Kidney (tissue), 14 donors: Measurements from ENCODE around the gene P4HTM. TPM values are rescaled to one million over a fixed set of nuclear protein-coding genes. Genes with fewer than 3 reads are reported as not detected.

Experiments used
- DNase-seq, 5 donors: peaks; one replicate each; pipeline ENCODE4 v3.0.0-alpha.2; 2013 to 2020
- FAIRE-seq: peaks from 2 replicates; lab custom pipeline; 2012; peaks lifted over from hg19 to GRCh38; lab: Jason Lieb, UNC
- H3K27ac ChIP-seq, 2 donors: one replicate each; pipeline ENCODE4 v1.7.0; 2013; ENCODE audit warnings: low read depth in 2 of 2, low read length in 2 of 2, inconsistent platforms in 1 of 2
- H3K27me3 ChIP-seq: one replicate; pipeline ENCODE4 v1.7.1; 2013; ENCODE audit warnings: low read length, inconsistent platforms; ENCODE audit not compliant: control insufficient read depth, insufficient read depth
- H3K36me3 ChIP-seq, 3 donors: one replicate each; pipeline versions ENCODE4 v1.7.0 to v1.7.1; 2013; ENCODE audit warnings: low read length in 3 of 3, control low read depth in 1 of 3, inconsistent platforms in 1 of 3; ENCODE audit not compliant: insufficient read depth in 3 of 3, control insufficient read depth in 2 of 3
- H3K4me1 ChIP-seq, 3 donors: one replicate each; pipeline versions ENCODE4 v1.7.0 to v1.7.1; 2013; ENCODE audit warnings: low read length in 3 of 3, inconsistent platforms in 1 of 3, low read depth in 1 of 3; ENCODE audit not compliant: control insufficient read depth in 2 of 3, insufficient read depth in 2 of 3
- H3K4me3 ChIP-seq, 3 donors: one replicate each; pipeline versions ENCODE4 v1.7.0 to v1.8.1; 2013; ENCODE audit warnings: low read length in 3 of 3, control low read depth in 1 of 3, inconsistent platforms in 1 of 3
- H3K9ac ChIP-seq, 3 donors: one replicate each; pipeline versions ENCODE4 v1.7.0 to v1.7.1; 2013; ENCODE audit warnings: low read length in 3 of 3, control low read depth in 1 of 3, inconsistent platforms in 1 of 3
- H3K9me3 ChIP-seq, 3 donors: one replicate each; pipeline versions ENCODE4 v1.7.0 to v1.7.1; 2013; ENCODE audit warnings: low read length in 3 of 3, control low read depth in 1 of 3, inconsistent platforms in 1 of 3; ENCODE audit not compliant: control insufficient read depth in 2 of 3, insufficient read depth in 1 of 3
- intact Hi-C: fragments of 100-400 bp; cut with DNase I; formaldehyde crosslinking; loops from one replicate; pipeline ENCODE4 v1.11.1; 2022
- polyA plus RNA-seq: library from polyadenylated mRNA; stranded (reverse); fragments of 350-450 nt; fragmentation: Illumina TruSeq; extraction: RNeasy Lipid Tissue Mini Kit (QIAGEN cat#74804); gene quantifications from one replicate; pipeline ENCODE4 v1.2.3, GENCODE V29; 2014; ENCODE audit warnings: low read depth, low replicate concordance; ENCODE audit not compliant: insufficient read depth
- total RNA-seq: library from RNA; stranded (reverse); fragmentation: NEBNext Ultra II Directional; extraction: Animal tissue kit (Norgen Biotek cat#: 25700); gene quantifications from one replicate; pipeline ENCODE4 v1.2.1, GENCODE V29; 2021
- TF ChIP-seq, protein P1 (sequence below): IDR thresholded peaks from 3 replicates; pipeline ENCODE4 v1.5.1; 2012; ENCODE audit warnings: mild to moderate bottlenecking, moderate library complexity, borderline replicate concordance; ENCODE audit not compliant: insufficient read depth; ENCODE audit errors: extremely low read depth
- donor health status: control.
- donor health status: control.
- donor health status: control.
- donor health status: control.
- donor health status: control.
- donor health status: DM: yes; HTN: yes; CAD: no.
- donor health status: Normal renal cell carcinoma (clear cell type).

P4HTM gene
- total and polyA plus RNA-seq, 2 donors from 2014 or later, result 63.7 to 72.6 TPM

DNA sequence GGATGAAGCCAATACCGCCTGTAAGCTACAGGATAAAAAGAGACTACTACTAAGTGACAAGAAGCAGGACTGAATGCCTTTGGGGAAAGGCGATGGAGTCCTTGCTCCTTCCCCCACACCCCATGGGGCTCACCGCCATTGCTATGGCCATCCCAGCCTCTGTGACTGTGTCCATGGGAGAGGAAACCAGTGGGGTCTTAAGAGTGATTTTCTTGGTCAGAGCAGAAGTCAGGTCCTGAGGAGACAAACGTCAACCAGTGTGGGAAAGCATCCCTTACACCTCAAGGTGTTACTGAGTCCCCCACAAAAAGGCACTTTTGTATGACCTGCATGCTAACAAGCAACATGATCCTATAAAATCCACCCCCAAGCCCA, 38.2 kb downstream of the P4HTM start:
- peaks cover 18 to 67% (median 42%) of the 10 kb centered on the region in 3 donors for H3K36me3 ChIP-seq
- peak overlapping the region; percentile 65 to 96 (median 82) for H3K9ac ChIP-seq
- intact Hi-C loops, result no loop called here
- TF ChIP-seq, protein P1, sequence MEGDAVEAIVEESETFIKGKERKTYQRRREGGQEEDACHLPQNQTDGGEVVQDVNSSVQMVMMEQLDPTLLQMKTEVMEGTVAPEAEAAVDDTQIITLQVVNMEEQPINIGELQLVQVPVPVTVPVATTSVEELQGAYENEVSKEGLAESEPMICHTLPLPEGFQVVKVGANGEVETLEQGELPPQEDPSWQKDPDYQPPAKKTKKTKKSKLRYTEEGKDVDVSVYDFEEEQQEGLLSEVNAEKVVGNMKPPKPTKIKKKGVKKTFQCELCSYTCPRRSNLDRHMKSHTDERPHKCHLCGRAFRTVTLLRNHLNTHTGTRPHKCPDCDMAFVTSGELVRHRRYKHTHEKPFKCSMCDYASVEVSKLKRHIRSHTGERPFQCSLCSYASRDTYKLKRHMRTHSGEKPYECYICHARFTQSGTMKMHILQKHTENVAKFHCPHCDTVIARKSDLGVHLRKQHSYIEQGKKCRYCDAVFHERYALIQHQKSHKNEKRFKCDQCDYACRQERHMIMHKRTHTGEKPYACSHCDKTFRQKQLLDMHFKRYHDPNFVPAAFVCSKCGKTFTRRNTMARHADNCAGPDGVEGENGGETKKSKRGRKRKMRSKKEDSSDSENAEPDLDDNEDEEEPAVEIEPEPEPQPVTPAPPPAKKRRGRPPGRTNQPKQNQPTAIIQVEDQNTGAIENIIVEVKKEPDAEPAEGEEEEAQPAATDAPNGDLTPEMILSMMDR, result no peak
- peak overlapping the region in 1 of 2 donors; percentile 97 for H3K27ac ChIP-seq
- H3K27me3 ChIP-seq, result no peaks in the 10 kb centered on the region
- H3K4me1 ChIP-seq, result peaks cover 0 to 18% (median 9%) of the 10 kb centered on the region in 3 donors
- H3K4me3 ChIP-seq, result peak overlapping the region; percentile 65 to 87 (median 78)
- FAIRE-seq, result no peak
- no peaks in the 10 kb centered on the region for H3K9me3 ChIP-seq
- DNase-seq, result no peak

DNA sequence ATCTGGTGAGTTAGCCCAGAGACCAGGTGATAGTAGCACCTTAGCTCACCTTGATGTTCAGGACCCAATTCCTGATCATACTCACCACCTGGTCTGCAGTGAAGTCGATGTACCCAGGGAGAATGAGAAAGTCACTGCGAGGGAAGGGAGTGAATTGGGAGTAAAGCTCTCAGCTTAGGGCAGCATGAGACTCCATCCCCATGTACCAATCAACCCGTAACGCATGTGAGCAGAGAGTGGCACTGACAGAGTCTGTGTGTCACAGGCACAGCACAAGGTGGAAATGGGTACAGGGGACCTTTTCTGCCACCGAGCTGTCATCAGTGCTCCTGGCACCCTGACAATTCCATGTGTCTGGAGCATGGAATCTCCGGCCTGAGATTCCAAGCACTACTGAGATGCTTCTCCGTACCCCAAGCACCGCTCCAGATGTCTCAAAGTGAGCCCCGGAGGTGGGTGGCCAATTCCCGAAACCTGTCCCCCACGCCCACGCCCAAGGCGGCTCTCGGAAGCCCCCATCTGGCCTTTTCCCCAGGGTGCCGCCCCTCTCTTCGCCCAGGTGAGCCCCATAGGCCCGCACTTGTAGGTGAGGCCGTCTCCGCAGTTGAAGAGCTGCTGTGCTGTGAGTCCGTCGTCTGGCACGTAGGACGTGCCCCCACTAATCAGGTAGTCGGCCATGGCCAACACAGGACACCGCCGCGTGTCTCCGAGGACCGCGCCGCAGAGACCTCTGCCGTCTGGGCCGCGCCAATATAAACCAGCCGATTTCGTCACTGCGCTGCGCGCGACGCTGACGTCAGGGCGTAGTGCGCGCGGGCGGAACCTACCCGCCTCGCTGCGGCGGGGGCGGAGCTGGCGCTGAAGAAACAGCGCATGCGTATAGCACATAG, 38.9 kb downstream of the P4HTM start, which contains the start of gene IMPDH2:
Gene IMPDH2, minus strand, starts transcription at position 726 of the 890 bp plus-strand sequence. Its CDS starts 48 bp downstream, at position 678.
- DNase-seq (peak; percentile 93 to 98 (median 97)), FAIRE-seq (peak; percentile 32)
- TF ChIP-seq, protein P1, result peak; percentile 39
- H3K4me1 ChIP-seq, result peaks cover 0 to 17% (median 9%) of the 10 kb centered on the region in 3 donors
- intact Hi-C loops, result no loop called here
- peak within 1 kb of the TSS; percentile 65 to 87 (median 78) for H3K4me3 ChIP-seq
- peak within 1 kb of the TSS; percentile 93 to 97 for H3K27ac ChIP-seq
- H3K9me3 ChIP-seq, result no peaks in the 10 kb centered on the region
- no peaks in the 10 kb centered on the region for H3K27me3 ChIP-seq
- H3K36me3 ChIP-seq, result peaks cover 15 to 66% (median 42%) of the 10 kb centered on the region in 3 donors
- peak within 1 kb of the TSS; percentile 65 to 96 (median 82) for H3K9ac ChIP-seq

DNA sequence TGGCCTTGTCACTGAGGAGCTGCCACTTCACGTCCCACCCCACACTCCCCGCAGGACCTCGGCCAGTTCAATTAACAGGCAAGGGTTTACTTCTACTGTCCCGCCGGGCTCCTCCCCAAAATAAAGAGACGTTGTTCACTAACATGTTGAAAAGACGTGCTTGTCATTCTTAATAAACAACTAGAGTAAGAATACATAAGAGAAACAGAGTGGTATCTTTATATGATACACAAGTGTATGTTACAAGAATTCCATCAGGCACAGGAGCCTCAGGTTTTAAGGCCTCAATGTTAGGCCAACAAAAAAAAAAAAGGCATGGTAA, 39.5 kb downstream of the P4HTM start:
- Histone ChIP-seq H3K36me3 (peaks cover 15 to 64% (median 41%) of the 10 kb centered on the region in 3 donors), H3K4me1 (peaks cover 0 to 17% (median 9%) of the 10 kb centered on the region in 3 donors), H3K9me3 (no peaks in the 10 kb centered on the region), H3K9ac (peak overlapping the region; percentile 24 to 82 (median 64)), H3K27me3 (no peaks in the 10 kb centered on the region), H3K27ac (peak overlapping the region; percentile 93 to 97), H3K4me3 (peak overlapping the region; percentile 21 to 87 (median 35))
- FAIRE-seq (no peak), DNase-seq (no peak)
- TF ChIP-seq, protein P1, result no peak
- intact Hi-C loops, result no loop called here
